ENCODE measurements around the gene LARP4B. TPM values are rescaled to one million over a fixed set of nuclear protein-coding genes. Genes with fewer than 3 reads are reported as not detected.

LARP4B gene
- total RNA-seq, 2 experiments from 2014 or later: 33.1 to 40.2 TPM

DNA sequence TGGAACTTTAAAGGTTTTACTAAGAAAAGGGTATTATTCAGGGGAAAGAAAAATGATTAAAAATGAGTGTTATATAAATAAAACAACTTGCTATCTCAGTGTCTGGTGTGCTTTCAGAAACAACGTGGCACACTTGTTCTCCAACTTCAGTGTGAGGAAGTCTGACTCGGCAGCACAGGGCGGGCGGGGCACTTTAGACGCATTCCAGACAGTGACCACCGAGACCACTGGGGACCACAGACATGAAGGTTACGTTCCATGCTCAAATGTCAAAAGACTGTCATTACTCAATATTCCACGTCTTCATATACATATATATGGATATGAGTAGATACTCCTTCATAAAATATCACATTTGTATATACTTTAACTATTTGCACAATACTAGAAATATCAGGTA, 87.0 kb downstream of the LARP4B start:
- Histone ChIP-seq H3K9me3 (ENCODE audit: control insufficient read depth in 1 of 2, insufficient read depth in 1 of 2, low read length in 2 of 2) (no peaks in the 10 kb centered on the region), H3K27ac (ENCODE audit: low read depth in 1 of 2, low read length in 2 of 2) (no peak overlapping the region), H3K27me3 (ENCODE audit: control insufficient read depth in 1 of 2, insufficient read depth in 2 of 2, low read length in 2 of 2) (no peaks in the 10 kb centered on the region), H3K36me3 (ENCODE audit: insufficient read depth, low read length) (peaks cover 56% of the 10 kb centered on the region), H3K4me1 (ENCODE audit: insufficient read depth, low read length) (peaks cover 14% of the 10 kb centered on the region), H3K4me3 (ENCODE audit: low read length) (no peak overlapping the region)
- no peak overlapping the region for H3K27ac Mint-ChIP-seq
- POLR2A ChIA-PET: no interaction called here
- no peaks in the 10 kb centered on the region for H3K27me3 Mint-ChIP-seq
- ATAC-seq (ENCODE audit: poor library complexity): no peak
- intact Hi-C loops (cut with DNase I, micrococcal nuclease): no loop called here
- peaks cover 21% of the 10 kb centered on the region for H3K4me1 Mint-ChIP-seq (ENCODE audit: low read depth)
- no peak for DNase-seq
- H3K4me3 Mint-ChIP-seq: no peak overlapping the region
- TF ChIP-seq CTCF (IDR thresholded peaks at IDR 0.05): no peak
- no peaks in the 10 kb centered on the region for H3K9me3 Mint-ChIP-seq
- peaks cover 91% of the 10 kb centered on the region for H3K36me3 Mint-ChIP-seq (ENCODE audit: low read depth)
- CTCF ChIA-PET: no interaction called here

DNA sequence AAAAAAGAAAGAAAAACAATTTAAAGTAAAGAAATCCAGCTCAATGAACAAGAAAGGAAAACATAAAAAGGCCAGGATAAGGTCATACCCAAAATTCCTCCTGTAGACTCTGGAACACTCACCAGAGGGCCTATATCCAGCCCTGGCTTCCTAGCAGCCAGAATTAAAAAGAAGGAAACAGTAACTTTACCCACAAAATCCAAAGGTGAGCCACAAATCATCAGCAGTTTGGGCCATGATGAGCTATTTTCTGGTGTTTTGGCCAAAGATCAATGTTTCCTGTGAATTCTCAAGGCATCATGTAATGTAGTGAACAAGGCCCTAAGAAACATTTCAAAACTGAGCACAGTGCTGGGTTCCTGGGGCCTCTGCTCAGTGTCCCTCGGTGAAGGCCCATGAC, 87.8 kb downstream of the LARP4B start:
- H3K27ac ChIP-seq (ENCODE audit: low read depth in 1 of 2, low read length in 2 of 2): no peak overlapping the region
- DNase-seq: no peak
- intact Hi-C loops (cut with DNase I, micrococcal nuclease): no loop called here
- TF ChIP-seq CTCF (IDR thresholded peaks at IDR 0.05): no peak
- CTCF ChIA-PET: no interaction called here
- POLR2A ChIA-PET: no interaction called here
- no peaks in the 10 kb centered on the region for H3K27me3 Mint-ChIP-seq
- no peak overlapping the region for H3K4me3 ChIP-seq (ENCODE audit: low read length)
- no peaks in the 10 kb centered on the region for H3K9me3 Mint-ChIP-seq
- H3K9me3 ChIP-seq (ENCODE audit: control insufficient read depth in 1 of 2, insufficient read depth in 1 of 2, low read length in 2 of 2): no peaks in the 10 kb centered on the region
- peaks cover 53% of the 10 kb centered on the region for H3K36me3 ChIP-seq (ENCODE audit: insufficient read depth, low read length)
- H3K27me3 ChIP-seq (ENCODE audit: control insufficient read depth in 1 of 2, insufficient read depth in 2 of 2, low read length in 2 of 2): no peaks in the 10 kb centered on the region
- no peak for ATAC-seq (ENCODE audit: poor library complexity)
- no peak overlapping the region for H3K27ac Mint-ChIP-seq
- H3K36me3 Mint-ChIP-seq (ENCODE audit: low read depth): peaks cover 91% of the 10 kb centered on the region
- no peak overlapping the region for H3K4me3 Mint-ChIP-seq
- peaks cover 14% of the 10 kb centered on the region for H3K4me1 ChIP-seq (ENCODE audit: insufficient read depth, low read length)
- peaks cover 23% of the 10 kb centered on the region for H3K4me1 Mint-ChIP-seq (ENCODE audit: low read depth)

DNA sequence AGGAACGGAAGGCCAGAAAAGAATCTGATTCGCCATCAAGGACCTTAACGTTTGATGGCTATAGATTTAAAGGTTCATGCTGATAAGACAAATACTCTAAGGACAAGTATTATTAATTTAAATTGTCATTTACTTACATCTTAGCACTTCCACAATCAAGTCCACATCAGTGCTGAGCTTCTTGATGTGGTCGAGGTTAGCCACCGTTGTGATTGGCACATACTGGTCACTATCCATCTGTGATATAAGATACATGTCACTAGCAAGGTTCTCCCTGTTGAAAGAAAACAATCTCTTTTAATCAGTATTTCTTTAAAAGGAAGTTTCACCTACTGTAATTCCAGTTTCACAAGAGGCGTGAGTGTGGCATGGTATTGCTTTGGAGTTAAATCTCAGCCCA, 88.7 kb downstream of the LARP4B start:
- Mint-ChIP-seq H3K4me1 (ENCODE audit: low read depth) (peaks cover 31% of the 10 kb centered on the region), H3K27me3 (no peaks in the 10 kb centered on the region), H3K36me3 (ENCODE audit: low read depth) (peaks cover 91% of the 10 kb centered on the region), H3K4me3 (no peak overlapping the region), H3K27ac (no peak overlapping the region), H3K9me3 (no peaks in the 10 kb centered on the region)
- Histone ChIP-seq H3K36me3 (ENCODE audit: insufficient read depth, low read length) (peaks cover 57% of the 10 kb centered on the region), H3K4me3 (ENCODE audit: low read length) (no peak overlapping the region), H3K9me3 (ENCODE audit: control insufficient read depth in 1 of 2, insufficient read depth in 1 of 2, low read length in 2 of 2) (no peaks in the 10 kb centered on the region), H3K4me1 (ENCODE audit: insufficient read depth, low read length) (peaks cover 14% of the 10 kb centered on the region), H3K27me3 (ENCODE audit: control insufficient read depth in 1 of 2, insufficient read depth in 2 of 2, low read length in 2 of 2) (no peaks in the 10 kb centered on the region), H3K27ac (ENCODE audit: low read depth in 1 of 2, low read length in 2 of 2) (no peak overlapping the region)
- CTCF ChIA-PET: no interaction called here
- DNase-seq (no peak), ATAC-seq (ENCODE audit: poor library complexity) (no peak)
- TF ChIP-seq CTCF (IDR thresholded peaks at IDR 0.05): no peak
- intact Hi-C loops (cut with DNase I, micrococcal nuclease): no loop called here
- POLR2A ChIA-PET: interaction anchor here (0.6 kb wide), 1 partner anchor 227 kb away, joined by 3 read pairs; no protein-coding TSS in a partner anchor

Measured in CD4-positive, alpha-beta T cell (primary cell).